ENCODE data around the gene ENDOU.

- TF ChIP-seq CTCF (IDR thresholded peaks at IDR 0.05) (no peak), FOXP4 (CRISPR knock-in tag; IDR thresholded peaks at IDR 0.05) (no peak)
- TF ChIP-seq, protein P1, sequence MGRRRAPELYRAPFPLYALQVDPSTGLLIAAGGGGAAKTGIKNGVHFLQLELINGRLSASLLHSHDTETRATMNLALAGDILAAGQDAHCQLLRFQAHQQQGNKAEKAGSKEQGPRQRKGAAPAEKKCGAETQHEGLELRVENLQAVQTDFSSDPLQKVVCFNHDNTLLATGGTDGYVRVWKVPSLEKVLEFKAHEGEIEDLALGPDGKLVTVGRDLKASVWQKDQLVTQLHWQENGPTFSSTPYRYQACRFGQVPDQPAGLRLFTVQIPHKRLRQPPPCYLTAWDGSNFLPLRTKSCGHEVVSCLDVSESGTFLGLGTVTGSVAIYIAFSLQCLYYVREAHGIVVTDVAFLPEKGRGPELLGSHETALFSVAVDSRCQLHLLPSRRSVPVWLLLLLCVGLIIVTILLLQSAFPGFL (CRISPR knock-in tag; IDR thresholded peaks at IDR 0.05; ENCODE audit: borderline replicate concordance) = no peak
Measured at GRCh38 chr12:47731723-47732122, 6.4 kb upstream of the ENDOU start.
